Stimulated activated CD4-positive, alpha-beta T cell treated with anti-CD3 and anti-CD28 coated beads, Interleukin-2, amount 100 ng/mL, for 4 hours (primary cell): ENCODE results near the gene FIGNL2.

Source experiments
- DNase-seq: peaks from one replicate; pipeline ENCODE4 v3.0.0-alpha.2; 2020; ENCODE audit warnings: low read depth

The FIGNL2 gene

DNA sequence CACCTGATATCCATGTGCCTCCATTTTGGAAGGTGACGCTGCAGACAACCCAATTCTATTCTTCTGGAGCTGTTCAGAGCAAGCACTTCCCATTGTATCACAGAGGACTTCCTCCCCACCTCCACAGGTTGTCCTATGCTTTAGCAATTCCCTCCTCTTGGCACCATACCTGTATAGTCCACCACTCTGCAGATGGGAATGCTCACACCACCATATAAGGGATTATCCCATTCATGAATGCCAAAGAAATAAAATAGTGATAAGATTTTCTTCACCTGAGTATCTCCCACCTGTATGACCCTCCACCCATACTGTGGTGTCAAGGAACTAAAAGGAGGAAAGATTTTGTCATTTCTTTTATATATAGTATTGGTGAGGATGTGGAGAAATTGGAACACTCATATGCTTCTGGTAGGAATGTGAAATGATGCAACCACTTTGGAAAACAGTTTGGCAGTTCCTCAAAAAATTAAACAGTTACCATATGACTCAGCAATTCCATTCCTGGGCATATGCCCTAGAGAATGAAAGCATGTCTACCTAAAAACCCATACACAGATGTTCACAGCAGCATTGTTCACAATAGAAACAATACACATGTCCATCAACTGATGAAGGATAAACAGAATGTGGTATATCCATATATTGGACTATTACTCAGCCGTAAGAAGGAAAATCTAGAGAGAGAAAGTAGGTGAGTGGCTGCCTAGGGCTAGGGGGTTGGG, 75.2 kb downstream of the FIGNL2 start:
- DNase-seq = no peak

DNA sequence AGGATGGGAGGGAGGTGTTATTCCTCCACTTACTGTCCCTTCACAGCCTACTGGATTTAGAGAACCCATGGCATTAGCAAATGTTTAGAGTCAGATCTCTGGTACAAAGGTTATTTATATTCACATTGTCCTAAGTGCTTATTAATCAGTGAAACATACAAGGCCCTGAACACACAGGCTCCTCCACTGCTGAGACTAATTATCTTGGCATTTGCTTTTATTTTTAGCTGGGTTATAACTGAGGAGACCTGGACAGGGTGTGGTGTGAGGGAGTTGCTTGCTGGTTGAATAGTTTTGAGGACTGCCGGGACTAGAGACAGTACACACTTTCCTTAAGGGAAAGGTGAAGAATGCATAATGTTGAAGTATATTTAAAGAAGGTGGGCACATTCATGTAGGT, 77.5 kb downstream of the FIGNL2 start:
- no peak for DNase-seq
